HepG2 (cell line): ENCODE measurements around the gene RCE1. TPM values are rescaled to one million over a fixed set of nuclear protein-coding genes. Genes with fewer than 3 reads are reported as not detected.

Experiments used
- ARHGAP35 ChIP-seq: sonication (generic); formaldehyde crosslinking; IDR thresholded peaks from 2 replicates; pipeline ENCODE4 v1.9.0; 2022; ENCODE audit warnings: mild to moderate bottlenecking, inconsistent platforms, moderate library complexity, missing genetic modification reagents, borderline replicate concordance
- GABPB1 ChIP-seq: IDR thresholded peaks from 2 replicates; pipeline ENCODE4 v1.6.1; 2016; ENCODE audit warnings: mild to moderate bottlenecking, missing genetic modification reagents, moderate library complexity, missing compliant biosample characterization
- HOXA7 ChIP-seq: sonication (generic); formaldehyde crosslinking; IDR thresholded peaks from 2 replicates; pipeline ENCODE4 v1.8.1; 2022; ENCODE audit warnings: mild to moderate bottlenecking, missing genetic modification reagents, moderate library complexity
- IKZF1 ChIP-seq: fragments of 450-650 bp; IDR thresholded peaks from 2 replicates; pipeline ENCODE4 v1.7.1; 2016
- MAFG ChIP-seq: sonication (generic); formaldehyde crosslinking; IDR thresholded peaks from 2 replicates; pipeline ENCODE4 v1.5.1; 2020; ENCODE audit warnings: mild to moderate bottlenecking, missing genetic modification reagents
- MAFK ChIP-seq, 2 experiments: IDR thresholded peaks in 1 of 2; conservative IDR thresholded peaks in 1 of 2; 2 replicates each; pipeline ENCODE4 v1.6.1; 2011; ENCODE audit warnings: improper control_type of control experiment in 2 of 2, low read length in 2 of 2
- MATR3 ChIP-seq: sonication (generic); formaldehyde crosslinking; IDR thresholded peaks from 2 replicates; pipeline ENCODE4 v1.4.0; 2020; ENCODE audit warnings: missing genetic modification reagents
- MTA1 ChIP-seq: sonication (generic); formaldehyde crosslinking; IDR thresholded peaks from 2 replicates; pipeline ENCODE4 v1.4.0; 2020; ENCODE audit warnings: missing genetic modification reagents, mild to moderate bottlenecking, borderline replicate concordance
- NFIC ChIP-seq: IDR thresholded peaks from 2 replicates; pipeline ENCODE4 v1.6.1; 2012; ENCODE audit warnings: mild to moderate bottlenecking, low read length, inconsistent platforms
- PAX8 ChIP-seq: sonication (generic); formaldehyde crosslinking; IDR thresholded peaks from 2 replicates; pipeline ENCODE4 v1.8.0; 2022; ENCODE audit warnings: mild to moderate bottlenecking, missing genetic modification reagents, borderline replicate concordance
- SAP130 ChIP-seq: IDR thresholded peaks from 2 replicates; pipeline ENCODE4 v1.6.1; 2016; ENCODE audit warnings: low read depth
- SATB2 ChIP-seq: sonication (generic); formaldehyde crosslinking; IDR thresholded peaks from 2 replicates; pipeline ENCODE4 v1.5.0; 2020; ENCODE audit warnings: missing genetic modification reagents
- ZFAT ChIP-seq: sonication (generic); formaldehyde crosslinking; conservative IDR thresholded peaks from 2 replicates; pipeline ENCODE4 v1.8.1; 2023; ENCODE audit warnings: missing genetic modification reagents, inconsistent platforms
- ZFP41 ChIP-seq: sonication (generic); formaldehyde crosslinking; IDR thresholded peaks from 2 replicates; pipeline ENCODE4 v1.4.0; 2020; ENCODE audit warnings: mild to moderate bottlenecking, missing genetic modification reagents, borderline replicate concordance
- ZNF180 ChIP-seq: sonication (generic); formaldehyde crosslinking; IDR thresholded peaks from 2 replicates; pipeline ENCODE4 v1.4.0; 2020; ENCODE audit warnings: low read depth, missing genetic modification reagents, borderline replicate concordance
- ZNF766 ChIP-seq: sonication (generic); formaldehyde crosslinking; IDR thresholded peaks from 2 replicates; pipeline ENCODE4 v1.5.0; 2020; ENCODE audit warnings: missing genetic modification reagents, borderline replicate concordance
- polyA plus RNA-seq, 8 experiments: library from polyadenylated mRNA; depleted of rRNA in 3 of 8; stranded (reverse) in 7 of 8; unstranded in 1 of 8; fragments of >200 nt; fragmentation: Illumina TruSeq in 4 of 8; extraction: Trizol in 4 of 8; gene quantifications; 2 replicates each; pipeline versions ENCODE4 v1.2.1 to v1.2.3, GENCODE V29; 2011 to 2016; ENCODE audit warnings: low read depth in 4 of 8, missing spikeins in 1 of 8, mixed read lengths in 1 of 8; ENCODE audit not compliant: insufficient read depth in 1 of 8
- total RNA-seq, 5 experiments: library from RNA; depleted of rRNA; stranded (reverse); fragments of >200 nt; fragmentation: Illumina TruSeq; extraction: Trizol; gene quantifications; 2 replicates each; pipeline ENCODE4 v1.2.3, GENCODE V29; 2016; ENCODE audit warnings: low read depth in 1 of 5
- TF ChIP-seq, protein P1 (sequence below): sonication (generic); formaldehyde crosslinking; IDR thresholded peaks from 2 replicates; pipeline ENCODE4 v1.4.0; 2020; ENCODE audit warnings: mild to moderate bottlenecking, missing genetic modification reagents
- TF ChIP-seq, protein P2 (sequence below): sonication (generic); formaldehyde crosslinking; IDR thresholded peaks from 2 replicates; pipeline ENCODE4 v1.8.0; 2022; ENCODE audit warnings: missing genetic modification reagents, low read depth, mild to moderate bottlenecking, borderline replicate concordance
- TF ChIP-seq, protein P3 (sequence below): sonication (generic); formaldehyde crosslinking; IDR thresholded peaks from 2 replicates; pipeline ENCODE4; 2020; ENCODE audit warnings: missing genetic modification reagents, mild to moderate bottlenecking, borderline replicate concordance

RCE1 gene
- total and polyA plus RNA-seq, 2 of the 13 experiments (the other 11 are each of a cell fraction or from before 2014, with no cell fraction given) = 22.2 to 22.4 TPM

GRCh38 chr11:66891851-66892660 is 48.8 kb downstream of the RCE1 start (continued):
- TF ChIP-seq, protein P1, sequence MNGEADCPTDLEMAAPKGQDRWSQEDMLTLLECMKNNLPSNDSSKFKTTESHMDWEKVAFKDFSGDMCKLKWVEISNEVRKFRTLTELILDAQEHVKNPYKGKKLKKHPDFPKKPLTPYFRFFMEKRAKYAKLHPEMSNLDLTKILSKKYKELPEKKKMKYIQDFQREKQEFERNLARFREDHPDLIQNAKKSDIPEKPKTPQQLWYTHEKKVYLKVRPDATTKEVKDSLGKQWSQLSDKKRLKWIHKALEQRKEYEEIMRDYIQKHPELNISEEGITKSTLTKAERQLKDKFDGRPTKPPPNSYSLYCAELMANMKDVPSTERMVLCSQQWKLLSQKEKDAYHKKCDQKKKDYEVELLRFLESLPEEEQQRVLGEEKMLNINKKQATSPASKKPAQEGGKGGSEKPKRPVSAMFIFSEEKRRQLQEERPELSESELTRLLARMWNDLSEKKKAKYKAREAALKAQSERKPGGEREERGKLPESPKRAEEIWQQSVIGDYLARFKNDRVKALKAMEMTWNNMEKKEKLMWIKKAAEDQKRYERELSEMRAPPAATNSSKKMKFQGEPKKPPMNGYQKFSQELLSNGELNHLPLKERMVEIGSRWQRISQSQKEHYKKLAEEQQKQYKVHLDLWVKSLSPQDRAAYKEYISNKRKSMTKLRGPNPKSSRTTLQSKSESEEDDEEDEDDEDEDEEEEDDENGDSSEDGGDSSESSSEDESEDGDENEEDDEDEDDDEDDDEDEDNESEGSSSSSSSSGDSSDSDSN (CRISPR knock-in tag) = 0 out of 2 replicates have a peak, but pooled peaks have one; percentile 19
- TF ChIP-seq ZFAT (no peak), HOXA7 (CRISPR knock-in tag) (no peak), SAP130 (peak; percentile 97), PAX8 (CRISPR knock-in tag) (no peak), SATB2 (CRISPR knock-in tag) (no peak), ZFP41 (CRISPR knock-in tag) (no peak), GABPB1 (CRISPR knock-in tag) (no peak; the same call in 1 of the 2 replicates), MAFK (conservative IDR thresholded peaks at IDR 0.05 in 1 of 2, IDR thresholded peaks at IDR 0.05 in 1 of 2; ENCODE audit: low read length in 2 of 2) (peak; percentile 91 to 98), MTA1 (no peak), ARHGAP35 (no peak), MAFG (CRISPR knock-in tag) (peak; percentile 99), NFIC (no peak), IKZF1 (no peak), MATR3 (no peak), ZNF180 (CRISPR knock-in tag) (no peak), ZNF766 (CRISPR knock-in tag) (no peak)
- TF ChIP-seq, protein P2, sequence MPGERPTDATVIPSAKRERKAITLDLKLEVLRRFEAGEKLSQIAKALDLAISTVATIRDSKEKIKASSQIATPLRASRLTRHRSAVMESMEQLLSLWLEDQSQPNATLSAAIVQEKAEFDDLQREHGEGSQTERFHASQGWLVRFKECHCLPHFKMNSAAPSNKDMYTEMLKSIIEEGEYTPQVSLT (CRISPR knock-in tag) = no peak
- TF ChIP-seq, protein P3, sequence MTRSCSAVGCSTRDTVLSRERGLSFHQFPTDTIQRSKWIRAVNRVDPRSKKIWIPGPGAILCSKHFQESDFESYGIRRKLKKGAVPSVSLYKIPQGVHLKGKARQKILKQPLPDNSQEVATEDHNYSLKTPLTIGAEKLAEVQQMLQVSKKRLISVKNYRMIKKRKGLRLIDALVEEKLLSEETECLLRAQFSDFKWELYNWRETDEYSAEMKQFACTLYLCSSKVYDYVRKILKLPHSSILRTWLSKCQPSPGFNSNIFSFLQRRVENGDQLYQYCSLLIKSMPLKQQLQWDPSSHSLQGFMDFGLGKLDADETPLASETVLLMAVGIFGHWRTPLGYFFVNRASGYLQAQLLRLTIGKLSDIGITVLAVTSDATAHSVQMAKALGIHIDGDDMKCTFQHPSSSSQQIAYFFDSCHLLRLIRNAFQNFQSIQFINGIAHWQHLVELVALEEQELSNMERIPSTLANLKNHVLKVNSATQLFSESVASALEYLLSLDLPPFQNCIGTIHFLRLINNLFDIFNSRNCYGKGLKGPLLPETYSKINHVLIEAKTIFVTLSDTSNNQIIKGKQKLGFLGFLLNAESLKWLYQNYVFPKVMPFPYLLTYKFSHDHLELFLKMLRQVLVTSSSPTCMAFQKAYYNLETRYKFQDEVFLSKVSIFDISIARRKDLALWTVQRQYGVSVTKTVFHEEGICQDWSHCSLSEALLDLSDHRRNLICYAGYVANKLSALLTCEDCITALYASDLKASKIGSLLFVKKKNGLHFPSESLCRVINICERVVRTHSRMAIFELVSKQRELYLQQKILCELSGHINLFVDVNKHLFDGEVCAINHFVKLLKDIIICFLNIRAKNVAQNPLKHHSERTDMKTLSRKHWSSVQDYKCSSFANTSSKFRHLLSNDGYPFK (CRISPR knock-in tag) = no peak
